Duodenal mucosa (tissue), 2 donors: ENCODE data around the gene GMDS.

Experiments
- H3K27ac ChIP-seq: one replicate; pipeline ENCODE4 v1.7.0; 2013; ENCODE audit warnings: low read depth, low read length
- H3K27me3 ChIP-seq, 2 donors: one replicate each; pipeline ENCODE4 v1.7.0; 2013; ENCODE audit warnings: low read length in 2 of 2, control low read depth in 1 of 2; ENCODE audit not compliant: insufficient read depth in 2 of 2, control insufficient read depth in 1 of 2
- H3K36me3 ChIP-seq, 2 donors: one replicate each; pipeline ENCODE4 v1.7.0; 2013; ENCODE audit warnings: low read length in 2 of 2, control low read depth in 1 of 2; ENCODE audit not compliant: insufficient read depth in 2 of 2, control insufficient read depth in 1 of 2
- H3K4me1 ChIP-seq, 2 donors: one replicate each; pipeline ENCODE4 v1.7.0; 2013; ENCODE audit warnings: low read length in 2 of 2, control low read depth in 1 of 2; ENCODE audit not compliant: insufficient read depth in 2 of 2, control insufficient read depth in 1 of 2
- H3K4me3 ChIP-seq, 2 donors: one replicate each; pipeline ENCODE4 v1.7.0; 2013; ENCODE audit warnings: low read length in 2 of 2, low read depth in 1 of 2
- H3K9ac ChIP-seq, 2 donors: one replicate each; pipeline ENCODE4 v1.7.0; 2013; ENCODE audit warnings: low read length in 2 of 2, low read depth in 1 of 2
- H3K9me3 ChIP-seq, 2 donors: one replicate each; pipeline ENCODE4 v1.7.0; 2013; ENCODE audit warnings: low read length in 2 of 2, control low read depth in 1 of 2; ENCODE audit not compliant: control insufficient read depth in 1 of 2

Gene GMDS

GRCh38 chr6:1806935-1807334 lies 438.5 kb downstream of the GMDS start:
- no peak overlapping the region for H3K27ac ChIP-seq
- no peak overlapping the region for H3K9ac ChIP-seq
- H3K9me3 ChIP-seq = no peaks in the 10 kb centered on the region
- H3K4me3 ChIP-seq = no peak overlapping the region
- H3K36me3 ChIP-seq = no peaks in the 10 kb centered on the region
- peaks cover under 1 to 11% of the 10 kb centered on the region in 2 donors for H3K4me1 ChIP-seq
- no peaks in the 10 kb centered on the region for H3K27me3 ChIP-seq

GRCh38 chr6:1802491-1803395 lies 442.7 kb downstream of the GMDS start:
- Histone ChIP-seq H3K9me3 (no peaks in the 10 kb centered on the region), H3K27ac (peak overlapping the region; percentile 33), H3K36me3 (no peaks in the 10 kb centered on the region), H3K27me3 (no peaks in the 10 kb centered on the region), H3K4me1 (peaks cover 22 to 43% of the 10 kb centered on the region in 2 donors), H3K4me3 (peak overlapping the region in 1 of 2 donors; percentile 37), H3K9ac (peak overlapping the region; percentile 22 to 27)

- no peaks in the 10 kb centered on the region for H3K27me3 ChIP-seq
- H3K27ac ChIP-seq = no peak overlapping the region
- H3K9ac ChIP-seq = no peak overlapping the region
- no peaks in the 10 kb centered on the region for H3K36me3 ChIP-seq
- peaks cover 35 to 55% of the 10 kb centered on the region in 2 donors for H3K4me1 ChIP-seq
- no peak overlapping the region for H3K4me3 ChIP-seq
- H3K9me3 ChIP-seq = no peaks in the 10 kb centered on the region
Observed at GRCh38 chr6:1801401-1801800, 444.0 kb downstream of the GMDS start.

DNA sequence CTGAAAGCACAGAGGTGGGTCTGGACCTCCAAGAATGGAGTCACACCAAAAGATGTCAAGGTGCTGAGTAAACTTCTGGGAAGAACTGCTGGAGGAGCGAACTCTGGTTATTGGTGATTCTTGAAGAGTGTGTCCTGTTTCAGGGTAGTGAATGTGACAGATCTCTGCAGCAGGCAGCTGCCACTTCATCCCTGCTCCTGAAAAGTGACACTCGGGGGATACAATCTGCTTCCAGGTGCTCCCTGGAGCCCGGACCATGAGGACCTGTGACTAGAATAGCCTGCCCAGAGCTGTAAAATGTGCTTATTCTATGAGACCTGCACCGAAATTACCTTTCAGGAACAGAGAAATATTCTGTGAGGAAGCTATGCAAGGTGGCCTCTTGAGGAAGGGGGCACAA lies 444.6 kb downstream of the GMDS start:
- H3K4me3 ChIP-seq = no peak overlapping the region
- no peaks in the 10 kb centered on the region for H3K9me3 ChIP-seq
- no peak overlapping the region for H3K9ac ChIP-seq
- H3K4me1 ChIP-seq = peaks cover 35 to 55% of the 10 kb centered on the region in 2 donors
- no peaks in the 10 kb centered on the region for H3K27me3 ChIP-seq
- no peaks in the 10 kb centered on the region for H3K36me3 ChIP-seq
- no peak overlapping the region for H3K27ac ChIP-seq

DNA sequence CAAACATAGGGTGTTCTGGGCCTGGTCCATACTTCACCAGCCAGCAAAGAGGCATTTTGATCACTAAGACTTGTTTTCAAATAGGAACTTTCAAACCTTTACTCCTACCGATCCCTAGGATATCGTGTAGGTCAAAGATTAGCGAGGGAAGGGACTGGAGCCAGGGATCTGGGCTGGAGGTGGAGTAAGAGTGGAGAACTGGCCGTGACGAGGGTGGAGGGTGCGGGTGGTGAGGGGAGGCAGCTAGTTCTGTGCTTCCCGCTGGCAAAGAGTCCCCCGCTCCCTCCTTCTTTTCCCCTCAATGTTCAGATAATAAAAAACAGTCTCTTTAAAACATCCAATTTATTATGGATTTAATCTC lies 446.5 kb downstream of the GMDS start:
- no peak overlapping the region for H3K27ac ChIP-seq
- no peaks in the 10 kb centered on the region for H3K9me3 ChIP-seq
- no peaks in the 10 kb centered on the region for H3K36me3 ChIP-seq
- H3K9ac ChIP-seq = no peak overlapping the region
- H3K4me1 ChIP-seq = peaks cover 35 to 55% of the 10 kb centered on the region in 2 donors
- H3K27me3 ChIP-seq = no peaks in the 10 kb centered on the region
- H3K4me3 ChIP-seq = no peak overlapping the region

GRCh38 chr6:1798303-1798964 lies 447.0 kb downstream of the GMDS start:
- Histone ChIP-seq H3K9me3 (no peaks in the 10 kb centered on the region), H3K27me3 (no peaks in the 10 kb centered on the region), H3K27ac (no peak overlapping the region), H3K36me3 (no peaks in the 10 kb centered on the region), H3K4me3 (no peak overlapping the region), H3K4me1 (peaks cover 35 to 55% of the 10 kb centered on the region in 2 donors), H3K9ac (no peak overlapping the region)

DNA sequence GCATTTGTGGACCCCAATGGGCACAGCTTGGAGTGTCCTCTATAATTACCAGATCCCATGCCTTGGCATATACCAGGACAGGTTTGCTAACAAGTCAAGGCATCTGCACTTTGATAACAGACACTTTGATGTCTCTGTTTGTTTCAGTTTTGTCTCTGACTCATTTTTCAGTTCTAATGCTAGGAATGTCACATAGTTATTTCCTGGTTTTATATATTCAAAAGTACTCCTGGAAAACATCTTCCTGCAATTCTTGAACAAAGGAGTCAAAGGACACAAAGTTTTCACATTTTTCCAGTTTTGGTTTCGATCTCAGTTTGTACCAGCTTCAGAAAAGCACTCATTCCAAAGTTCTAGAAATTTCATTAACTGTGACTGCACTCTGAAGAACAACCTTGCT lies 447.6 kb downstream of the GMDS start:
- Histone ChIP-seq H3K4me3 (peak overlapping the region; percentile 13 to 30), H3K27me3 (no peaks in the 10 kb centered on the region), H3K27ac (no peak overlapping the region)

GRCh38 chr6:1796706-1797529 lies 448.5 kb downstream of the GMDS start:
- no peak overlapping the region for H3K27ac ChIP-seq
- H3K4me3 ChIP-seq = peak overlapping the region in 1 of 2 donors; percentile 13
- H3K27me3 ChIP-seq = no peaks in the 10 kb centered on the region
- peaks cover 34 to 43% of the 10 kb centered on the region in 2 donors for H3K4me1 ChIP-seq
- H3K9me3 ChIP-seq = no peaks in the 10 kb centered on the region
- H3K9ac ChIP-seq = peak overlapping the region; percentile 15 to 41
- H3K36me3 ChIP-seq = no peaks in the 10 kb centered on the region

More for the DNA sequence above, 447.6 kb downstream of the GMDS start:
- Histone ChIP-seq H3K9ac (peak overlapping the region; percentile 26 to 41), H3K36me3 (no peaks in the 10 kb centered on the region), H3K4me1 (peaks cover 35 to 52% of the 10 kb centered on the region in 2 donors), H3K9me3 (no peaks in the 10 kb centered on the region)

DNA sequence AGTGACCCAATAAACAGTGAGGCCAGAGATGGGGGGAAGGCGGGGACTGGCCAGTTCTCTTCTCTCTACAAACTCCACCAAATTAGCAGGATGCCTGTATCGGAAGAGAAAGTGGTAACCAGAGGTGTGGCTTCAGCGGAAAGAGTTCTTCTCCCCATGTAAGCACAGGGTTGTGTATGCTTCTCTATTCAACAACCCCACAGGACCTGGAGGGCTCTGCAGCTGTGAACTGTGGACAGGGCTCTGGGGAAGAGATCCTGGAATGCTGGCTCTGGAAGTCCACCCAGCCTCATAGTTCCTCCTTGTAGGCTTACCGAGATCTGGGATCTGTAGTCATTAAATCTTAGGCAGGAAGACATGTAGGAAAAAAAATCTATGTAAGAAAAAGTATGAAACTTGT lies 449.5 kb downstream of the GMDS start:
- Histone ChIP-seq H3K27me3 (no peaks in the 10 kb centered on the region), H3K9ac (no peak overlapping the region), H3K9me3 (no peaks in the 10 kb centered on the region), H3K4me1 (peaks cover 24 to 33% of the 10 kb centered on the region in 2 donors), H3K36me3 (no peaks in the 10 kb centered on the region), H3K4me3 (no peak overlapping the region), H3K27ac (no peak overlapping the region)
